HL-60/S4 treated with phorbol 12-myristate 13-acetate at 8.2 ng/mL for 4 days and 3 days (cell line): ENCODE measurements around the gene DCC.

Source experiments
- in situ Hi-C: fragments of 300-500 bp; cut with MboI; formaldehyde crosslinking; loops from 2 replicates; pipeline ENCODE4 v1.15.0; 2022; ENCODE audit warnings: low sequenced_read_pairs

Gene DCC

GRCh38 chr18:53148123-53148522, 808.1 kb downstream of the DCC start:
- in situ Hi-C loops = no loop called here

- in situ Hi-C loops = no loop called here
These were observed 812.5 kb downstream of the DCC start for GRCh38 chr18:53152476-53152875.

GRCh38 chr18:53153281-53153680, 813.3 kb downstream of the DCC start:
- in situ Hi-C loops = no loop called here

GRCh38 chr18:53153800-53154199, 813.8 kb downstream of the DCC start:
- in situ Hi-C loops = no loop called here

- in situ Hi-C loops = no loop called here
These were observed 825.8 kb downstream of the DCC start for GRCh38 chr18:53165770-53166169.

GRCh38 chr18:53169346-53169745, 829.3 kb downstream of the DCC start:
- in situ Hi-C loops = no loop called here

GRCh38 chr18:53191634-53192033, 851.6 kb downstream of the DCC start:
- in situ Hi-C loops = no loop called here

- in situ Hi-C loops = no loop called here
These were observed 853.9 kb downstream of the DCC start for GRCh38 chr18:53193870-53194269.

- in situ Hi-C loops = no loop called here
These were observed 879.9 kb downstream of the DCC start for GRCh38 chr18:53219853-53220252.

GRCh38 chr18:53224128-53224778, 884.3 kb downstream of the DCC start:
- in situ Hi-C loops = no loop called here

GRCh38 chr18:53225567-53226325, 885.7 kb downstream of the DCC start:
- in situ Hi-C loops = no loop called here

GRCh38 chr18:53234610-53235009, 894.6 kb downstream of the DCC start:
- in situ Hi-C loops = no loop called here

- in situ Hi-C loops = no loop called here
These were observed 901.2 kb downstream of the DCC start for GRCh38 chr18:53241161-53241560.

GRCh38 chr18:53253789-53254188, 913.8 kb downstream of the DCC start:
- in situ Hi-C loops = no loop called here

- in situ Hi-C loops = no loop called here
These were observed 914.3 kb downstream of the DCC start for GRCh38 chr18:53254265-53254664.

GRCh38 chr18:53261241-53261640, 921.2 kb downstream of the DCC start:
- in situ Hi-C loops = no loop called here

GRCh38 chr18:53266850-53267249, 926.9 kb downstream of the DCC start:
- in situ Hi-C loops = no loop called here

GRCh38 chr18:53268455-53268854, 928.5 kb downstream of the DCC start:
- in situ Hi-C loops = no loop called here

GRCh38 chr18:53281406-53281805, 941.4 kb downstream of the DCC start:
- in situ Hi-C loops = no loop called here

GRCh38 chr18:53283708-53284107, 943.7 kb downstream of the DCC start:
- in situ Hi-C loops = no loop called here

GRCh38 chr18:53305461-53305860, 965.5 kb downstream of the DCC start:
- in situ Hi-C loops = no loop called here

- in situ Hi-C loops = no loop called here
These were observed 979.6 kb downstream of the DCC start for GRCh38 chr18:53319628-53320027.

- in situ Hi-C loops = no loop called here
These were observed 982.2 kb downstream of the DCC start for GRCh38 chr18:53322163-53322562.
